ENCODE data around the gene DTD1.
"Not testable (repeated sequence)": the region's sequence is repeated elsewhere in the genome, so short reads cannot be mapped to it uniquely, and the experiment has no call there.

Gene DTD1

GRCh38 chr20:18739751-18740166, 151.9 kb downstream of the DTD1 start:
- peak in 16 of 56 donors; percentile 4 to 42 (median 20) for DNase-seq

- DNase-seq: no peak
Measured at GRCh38 chr20:18740726-18741125, 152.9 kb downstream of the DTD1 start.

- DNase-seq: no peak
Measured at GRCh38 chr20:18742841-18743240, 155.0 kb downstream of the DTD1 start.

GRCh38 chr20:18743665-18744440, 156.0 kb downstream of the DTD1 start:
- no peak for DNase-seq

GRCh38 chr20:18747090-18747489, 159.2 kb downstream of the DTD1 start:
- no peak for DNase-seq

- no peak for DNase-seq
Measured at GRCh38 chr20:18748987-18749386, 161.1 kb downstream of the DTD1 start.

GRCh38 chr20:18749528-18749927, 161.7 kb downstream of the DTD1 start:
- no peak for DNase-seq

- DNase-seq: no peak
Measured at GRCh38 chr20:18750735-18751134, 162.9 kb downstream of the DTD1 start.

- no peak for DNase-seq
Measured at GRCh38 chr20:18754030-18754652, 166.3 kb downstream of the DTD1 start.

- no peak for DNase-seq
Measured at GRCh38 chr20:18754653-18755045, 166.8 kb downstream of the DTD1 start.

- not testable (repeated sequence) for DNase-seq
Measured at GRCh38 chr20:18760852-18761251, 173.0 kb downstream of the DTD1 start.

- DNase-seq: no peak
Measured at GRCh38 chr20:18767676-18768075, 179.8 kb downstream of the DTD1 start.

GRCh38 chr20:18773566-18773965, 185.7 kb downstream of the DTD1 start:
- no peak for DNase-seq

- DNase-seq: no peak
Measured at GRCh38 chr20:18774207-18774606, 186.4 kb downstream of the DTD1 start.

- DNase-seq: no peak
Measured at GRCh38 chr20:18775633-18776032, 187.8 kb downstream of the DTD1 start.

GRCh38 chr20:18778690-18779392, 191.0 kb downstream of the DTD1 start:
- DNase-seq: no peak

GRCh38 chr20:18780385-18781130, 192.7 kb downstream of the DTD1 start:
- no peak for DNase-seq

- no peak for DNase-seq
Measured at GRCh38 chr20:18781509-18781908, 193.7 kb downstream of the DTD1 start.

- no peak for DNase-seq
Measured at GRCh38 chr20:18783385-18783959, 195.6 kb downstream of the DTD1 start.

- not testable (repeated sequence) for DNase-seq
Measured at GRCh38 chr20:18787046-18787445, 199.2 kb downstream of the DTD1 start.

GRCh38 chr20:18788021-18788420, 200.2 kb downstream of the DTD1 start:
- no peak for DNase-seq
